Thyroid gland (tissue), 4 donors: Measurements from ENCODE around the gene PSMD8.

ENCODE experiments used
- POLR2A ChIP-seq, 2 donors: fragments of 450-650 bp; IDR thresholded peaks; one replicate each; pipeline ENCODE4 v1.6.1; 2017; ENCODE audit warnings: antibody characterized with exemption in 2 of 2, mild to moderate bottlenecking in 2 of 2, moderate library complexity in 1 of 2
- TF ChIP-seq, protein P1 (sequence below), 6 experiments: fragments of 200-600 bp in 3 of 6; fragments of 450-650 bp in 3 of 6; sonication (generic) in 3 of 6; IDR thresholded peaks; one replicate each; pipeline ENCODE4 v1.5.1; 2016 to 2019; ENCODE audit warnings: antibody characterized with exemption in 6 of 6, mild to moderate bottlenecking in 2 of 6, inconsistent platforms in 1 of 6, moderate library complexity in 1 of 6

- TF ChIP-seq, protein P1, sequence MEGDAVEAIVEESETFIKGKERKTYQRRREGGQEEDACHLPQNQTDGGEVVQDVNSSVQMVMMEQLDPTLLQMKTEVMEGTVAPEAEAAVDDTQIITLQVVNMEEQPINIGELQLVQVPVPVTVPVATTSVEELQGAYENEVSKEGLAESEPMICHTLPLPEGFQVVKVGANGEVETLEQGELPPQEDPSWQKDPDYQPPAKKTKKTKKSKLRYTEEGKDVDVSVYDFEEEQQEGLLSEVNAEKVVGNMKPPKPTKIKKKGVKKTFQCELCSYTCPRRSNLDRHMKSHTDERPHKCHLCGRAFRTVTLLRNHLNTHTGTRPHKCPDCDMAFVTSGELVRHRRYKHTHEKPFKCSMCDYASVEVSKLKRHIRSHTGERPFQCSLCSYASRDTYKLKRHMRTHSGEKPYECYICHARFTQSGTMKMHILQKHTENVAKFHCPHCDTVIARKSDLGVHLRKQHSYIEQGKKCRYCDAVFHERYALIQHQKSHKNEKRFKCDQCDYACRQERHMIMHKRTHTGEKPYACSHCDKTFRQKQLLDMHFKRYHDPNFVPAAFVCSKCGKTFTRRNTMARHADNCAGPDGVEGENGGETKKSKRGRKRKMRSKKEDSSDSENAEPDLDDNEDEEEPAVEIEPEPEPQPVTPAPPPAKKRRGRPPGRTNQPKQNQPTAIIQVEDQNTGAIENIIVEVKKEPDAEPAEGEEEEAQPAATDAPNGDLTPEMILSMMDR (IDR thresholded peaks at IDR 0.05), result no peak
- no peak for TF ChIP-seq POLR2A (IDR thresholded peaks at IDR 0.05)
Measured at GRCh38 chr19:38375748-38376147, 1.4 kb downstream of the PSMD8 start.
